Parathyroid adenoma (tissue), 2 donors: ENCODE data around the gene FITM2.

ENCODE experiments used
- H2AFZ ChIP-seq: fragments of 300-600 bp; sonication (generic); one replicate; pipeline ENCODE4 v1.7.0; 2017; ENCODE audit warnings: antibody characterized with exemption, mild to moderate bottlenecking
- H3K27ac ChIP-seq: fragments of 300-600 bp; sonication (generic); one replicate; pipeline ENCODE4 v1.7.0; 2017
- H3K27me3 ChIP-seq: fragments of 300-600 bp; sonication (generic); one replicate; pipeline ENCODE4 v1.7.0; 2017; ENCODE audit warnings: low read length; ENCODE audit not compliant: control insufficient read depth, insufficient read depth
- H3K36me3 ChIP-seq: fragments of 300-600 bp; sonication (generic); one replicate; pipeline ENCODE4 v1.7.0; 2017; ENCODE audit warnings: low read length; ENCODE audit not compliant: control insufficient read depth, insufficient read depth
- H3K4me1 ChIP-seq: fragments of 300-600 bp; sonication (generic); one replicate; pipeline ENCODE4 v1.7.0; 2017; ENCODE audit warnings: control low read depth
- H3K4me2 ChIP-seq: fragments of 300-600 bp; sonication (generic); one replicate; pipeline ENCODE4 v1.7.0; 2017; ENCODE audit warnings: low read length
- H3K4me3 ChIP-seq: fragments of 300-600 bp; sonication (generic); one replicate; pipeline ENCODE4 v1.7.0; 2017; ENCODE audit warnings: low read depth, low read length
- H3K79me2 ChIP-seq: fragments of 300-600 bp; sonication (generic); one replicate; pipeline ENCODE4 v1.7.0; 2017; ENCODE audit warnings: control low read depth
- H3K9ac ChIP-seq: fragments of 300-600 bp; sonication (generic); one replicate; pipeline ENCODE4 v1.7.0; 2017; ENCODE audit warnings: mild to moderate bottlenecking
- H3K9me3 ChIP-seq: fragments of 300-600 bp; sonication (generic); one replicate; pipeline ENCODE4 v1.7.0; 2017; ENCODE audit warnings: low read length; ENCODE audit not compliant: control insufficient read depth
- CTCF ChIP-seq: fragments of 300-600 bp; sonication (generic); IDR thresholded peaks from one replicate; pipeline ENCODE4 v1.7.0; 2017; ENCODE audit warnings: antibody characterized with exemption, mild to moderate bottlenecking
- donor health status: primary hyperparathyroidism.

FITM2 gene

GRCh38 chr20:44357020-44357419 lies 46.0 kb upstream of the FITM2 start:
- H2AFZ ChIP-seq, result no peak overlapping the region
- H3K9me3 ChIP-seq, result no peaks in the 10 kb centered on the region
- no peaks in the 10 kb centered on the region for H3K79me2 ChIP-seq
- H3K27ac ChIP-seq, result no peak overlapping the region
- H3K4me2 ChIP-seq, result no peak overlapping the region
- H3K36me3 ChIP-seq, result no peaks in the 10 kb centered on the region
- no peak for TF ChIP-seq CTCF
- no peak overlapping the region for H3K9ac ChIP-seq
- no peak overlapping the region for H3K4me3 ChIP-seq
- H3K27me3 ChIP-seq, result no peaks in the 10 kb centered on the region
- peaks cover 3% of the 10 kb centered on the region for H3K4me1 ChIP-seq

- H3K27ac ChIP-seq, result no peak overlapping the region
- H3K4me3 ChIP-seq, result no peak overlapping the region
- peaks cover 3% of the 10 kb centered on the region for H3K4me1 ChIP-seq
- H2AFZ ChIP-seq, result no peak overlapping the region
- no peaks in the 10 kb centered on the region for H3K9me3 ChIP-seq
- H3K9ac ChIP-seq, result no peak overlapping the region
- H3K79me2 ChIP-seq, result no peaks in the 10 kb centered on the region
- TF ChIP-seq CTCF, result no peak
- H3K36me3 ChIP-seq, result no peaks in the 10 kb centered on the region
- H3K27me3 ChIP-seq, result no peaks in the 10 kb centered on the region
- no peak overlapping the region for H3K4me2 ChIP-seq
Measured at GRCh38 chr20:44356353-44356723, 45.3 kb upstream of the FITM2 start.

GRCh38 chr20:44355498-44356352 lies 44.7 kb upstream of the FITM2 start, which contains the start of gene HNF4A:
TSS of gene HNF4A (plus strand) at chr20:44355699. CDS start at chr20:44355805, 106 bp downstream.
- Histone ChIP-seq H3K4me1 (no peaks in the 10 kb centered on the region), H3K4me3 (no peak within 1 kb of the TSS), H2AFZ (peak within 1 kb of the TSS; percentile 15), H3K27me3 (no peaks in the 10 kb centered on the region), H3K79me2 (no peaks in the 10 kb centered on the region), H3K9me3 (no peaks in the 10 kb centered on the region), H3K4me2 (no peak within 1 kb of the TSS), H3K36me3 (no peaks in the 10 kb centered on the region), H3K9ac (no peak within 1 kb of the TSS), H3K27ac (no peak within 1 kb of the TSS)
- TF ChIP-seq CTCF, result no peak

GRCh38 chr20:44354979-44355497 lies 44.0 kb upstream of the FITM2 start:
- H3K79me2 ChIP-seq, result no peaks in the 10 kb centered on the region
- H3K27me3 ChIP-seq, result no peaks in the 10 kb centered on the region
- H3K4me2 ChIP-seq, result no peak overlapping the region
- no peaks in the 10 kb centered on the region for H3K4me1 ChIP-seq
- no peak overlapping the region for H3K27ac ChIP-seq
- no peak overlapping the region for H3K4me3 ChIP-seq
- no peaks in the 10 kb centered on the region for H3K36me3 ChIP-seq
- no peak overlapping the region for H2AFZ ChIP-seq
- H3K9me3 ChIP-seq, result no peaks in the 10 kb centered on the region
- H3K9ac ChIP-seq, result no peak overlapping the region
- TF ChIP-seq CTCF, result no peak

- Histone ChIP-seq H3K36me3 (no peaks in the 10 kb centered on the region), H3K79me2 (no peaks in the 10 kb centered on the region), H3K27me3 (no peaks in the 10 kb centered on the region), H3K27ac (no peak overlapping the region), H3K9me3 (no peaks in the 10 kb centered on the region), H3K4me2 (no peak overlapping the region), H3K9ac (no peak overlapping the region), H2AFZ (no peak overlapping the region), H3K4me3 (no peak overlapping the region), H3K4me1 (no peaks in the 10 kb centered on the region)
- TF ChIP-seq CTCF, result no peak
Measured at GRCh38 chr20:44350567-44350966, 39.6 kb upstream of the FITM2 start.
